Measurements from ENCODE around the gene A1BG. TPM values are rescaled to one million over a fixed set of nuclear protein-coding genes. Genes with fewer than 3 reads are reported as not detected.
A peak's percentile ranks its signal among the peaks of the same experiment; 100 is the strongest.

A1BG gene
- total RNA-seq, 1 donor = 1.3 TPM

- TF ChIP-seq CTCF (IDR thresholded peaks at IDR 0.05; ENCODE audit: insufficient read depth, low read depth, low read length) = no peak
- DNase-seq (ENCODE audit: low read depth) = peak; percentile 46
These were observed 47.4 kb downstream of the A1BG start for GRCh38 chr19:58305932-58306323.

GRCh38 chr19:58305065-58305931 lies 48.0 kb downstream of the A1BG start, which contains the start of gene ERVK3-1:
Gene ERVK3-1 (plus strand): TSS chr19:58305377. CDS start chr19:58312169, 6,792 bp downstream.
- H3K4me3 ChIP-seq (ENCODE audit: low read depth, low read length) = peak within 1 kb of the TSS; percentile 97
- peak; percentile 99 for DNase-seq (ENCODE audit: low read depth)
- TF ChIP-seq CTCF (IDR thresholded peaks at IDR 0.05; ENCODE audit: insufficient read depth, low read depth, low read length) = no peak

More at GRCh38 chr19:58305932-58306323, 47.4 kb downstream of the A1BG start:
- peak overlapping the region; percentile 97 for H3K4me3 ChIP-seq (ENCODE audit: low read depth, low read length)

GRCh38 chr19:58304748-58305064 lies 48.6 kb downstream of the A1BG start:
- DNase-seq (ENCODE audit: low read depth) = no peak
- H3K4me3 ChIP-seq (ENCODE audit: low read depth, low read length) = peak overlapping the region; percentile 97
- TF ChIP-seq CTCF (IDR thresholded peaks at IDR 0.05; ENCODE audit: insufficient read depth, low read depth, low read length) = no peak

GRCh38 chr19:58304255-58304654 lies 49.0 kb downstream of the A1BG start:
- DNase-seq (ENCODE audit: low read depth) = no peak
- no peak for TF ChIP-seq CTCF (IDR thresholded peaks at IDR 0.05; ENCODE audit: insufficient read depth, low read depth, low read length)
- no peak overlapping the region for H3K4me3 ChIP-seq (ENCODE audit: low read depth, low read length)

GRCh38 chr19:58300620-58301019 lies 52.7 kb downstream of the A1BG start:
- no peak overlapping the region for H3K4me3 ChIP-seq (ENCODE audit: low read depth, low read length)
- DNase-seq (ENCODE audit: low read depth) = no peak
- no peak for TF ChIP-seq CTCF (IDR thresholded peaks at IDR 0.05; ENCODE audit: insufficient read depth, low read depth, low read length)

- no peak for TF ChIP-seq CTCF (IDR thresholded peaks at IDR 0.05; ENCODE audit: insufficient read depth, low read depth, low read length)
- no peak overlapping the region for H3K4me3 ChIP-seq (ENCODE audit: low read depth, low read length)
- DNase-seq (ENCODE audit: low read depth) = peak; percentile 16
These were observed 57.2 kb downstream of the A1BG start for GRCh38 chr19:58296104-58296503.

Small RNAs within 50 kb of the gene (small RNA-seq; reads per million reads assigned to genes)
- gene MIR4754 = not detected
- gene MIR6806 = not detected
- not detected for gene RNA5SP473

Other genes starting within 250 kb of the A1BG start
- 9.7 and 14.2 TPM in 2 replicates for gene ZNF329, start 202.7 kb downstream of the A1BG start, total RNA-seq
- 12.9 and 17.7 TPM in 2 replicates for gene ZNF274, start 170.4 kb downstream of the A1BG start, total RNA-seq
- 26.7 and 47.5 TPM in 2 replicates for gene ZNF544, start 124.6 kb downstream of the A1BG start, total RNA-seq
- gene ZNF8, start 74.5 kb downstream of the A1BG start, total RNA-seq = 6.4 and 9.5 TPM in 2 replicates
- gene ERVK3-1, start 48.1 kb downstream of the A1BG start, total RNA-seq = 30.6 and 34.5 TPM in 2 replicates
- gene ZSCAN22, start 26.5 kb downstream of the A1BG start, total RNA-seq = 2.6 and 3.0 TPM in 2 replicates
- gene ZNF497, start 9.3 kb upstream of the A1BG start, total RNA-seq = 0.32 and 0.86 TPM in 2 replicates
- gene ZNF837, start 27.5 kb upstream of the A1BG start, total RNA-seq = 1.7 and 2.9 TPM in 2 replicates
- 1,142 and 1,183 TPM in 2 replicates for gene RPS5, start 33.8 kb upstream of the A1BG start, total RNA-seq
- under 0.01 TPM in 1 of 2 replicates, not detected in the other for gene RNF225, start 42.2 kb upstream of the A1BG start, total RNA-seq
- 18.4 and 26.3 TPM in 2 replicates for gene ZNF584, start 55.2 kb upstream of the A1BG start, total RNA-seq
- gene ZNF132, start 86.7 kb upstream of the A1BG start, total RNA-seq = 8.7 and 11.7 TPM in 2 replicates
- gene ZNF324B, start 98.1 kb upstream of the A1BG start, total RNA-seq = 10.4 and 11.6 TPM in 2 replicates
- 16.8 and 17.4 TPM in 2 replicates for gene ZNF324, start 113.6 kb upstream of the A1BG start, total RNA-seq
- gene ZNF446, start 122.9 kb upstream of the A1BG start, total RNA-seq = 7.3 and 8.7 TPM in 2 replicates
- gene SLC27A5, start 158.5 kb upstream of the A1BG start, total RNA-seq = 3.0 and 4.5 TPM in 2 replicates
- gene ZBTB45, start 166.3 kb upstream of the A1BG start, total RNA-seq = 4.7 and 6.1 TPM in 2 replicates
- gene TRIM28, start 190.6 kb upstream of the A1BG start, total RNA-seq = 295 and 389 TPM in 2 replicates
- 111 and 120 TPM in 2 replicates for gene CHMP2A, start 201.6 kb upstream of the A1BG start, total RNA-seq
- gene UBE2M, start 205.1 kb upstream of the A1BG start, total RNA-seq = 78.3 and 81.6 TPM in 2 replicates
- gene MZF1, start 219.8 kb upstream of the A1BG start, total RNA-seq = 15.5 and 16.1 TPM in 2 replicates